SK-N-SH (cell line): ENCODE results near the gene KRTAP12-1. TPM values are rescaled to one million over a fixed set of nuclear protein-coding genes. Genes with fewer than 3 reads are reported as not detected.

Source experiments
- CTCF ChIA-PET: fragments of 300-600, 350-600 bp; formaldehyde crosslinking; extraction: SDS; loops from one replicate; lab custom pipeline; 2021; lab: Yijun Ruan, JAX
- POLR2A ChIA-PET: fragments of 350-600 bp; sonication (Branson Sonifier 250); formaldehyde crosslinking; extraction: SDS; loops from one replicate; lab custom pipeline; 2020; ENCODE audit warnings: antibody characterized with exemption, inconsistent platforms; lab: Yijun Ruan, JAX
- DNase-seq: peaks from one replicate; pipeline ENCODE4 v3.0.0; 2012
- H2AFZ ChIP-seq: fragments of 200-600 bp; sonication (generic); 2 replicates; pipeline ENCODE4 v1.8.1; 2016; ENCODE audit warnings: antibody characterized with exemption, mild to moderate bottlenecking, low read depth
- H3F3A ChIP-seq: fragments of 200-600 bp; sonication (generic); replicated peaks from 2 replicates; pipeline ENCODE3; 2016; ENCODE audit warnings: antibody characterized with exemption, mild to moderate bottlenecking; ENCODE audit not compliant: insufficient read depth
- H3K27ac ChIP-seq, 2 experiments: fragments of 200-500 bp in 1 of 2; fragments of 200-600 bp in 1 of 2; sonication (Bioruptor generic) in 1 of 2; sonication (generic), shearing (Covaris generic) in 1 of 2; 2 replicates each; pipeline versions ENCODE4 v1.5.1 to v1.6.1; 2014 to 2016; ENCODE audit warnings: low read depth in 2 of 2, inconsistent platforms in 1 of 2, low read length in 1 of 2, mild to moderate bottlenecking in 1 of 2, mixed read lengths in 1 of 2
- H3K27me3 ChIP-seq: fragments of 200-600 bp; sonication (generic), shearing (Covaris generic); 2 replicates; pipeline ENCODE4 v1.6.1; 2016; ENCODE audit warnings: mixed run types; ENCODE audit not compliant: insufficient read depth
- H3K36me3 ChIP-seq, 2 experiments: fragments of 200-500 bp in 1 of 2; fragments of 200-600 bp in 1 of 2; sonication (Bioruptor generic) in 1 of 2; sonication (generic) in 1 of 2; replicated peaks in 1 of 2; 2 replicates each; pipeline versions ENCODE3 to v1.5.1; 2014 to 2016; ENCODE audit warnings: low read length in 1 of 2, mild to moderate bottlenecking in 1 of 2; ENCODE audit not compliant: insufficient read depth in 2 of 2, control insufficient read depth in 1 of 2
- H3K4me1 ChIP-seq, 2 experiments: fragments of 200-500 bp in 1 of 2; fragments of 200-600 bp in 1 of 2; sonication (Bioruptor generic) in 1 of 2; sonication (generic), shearing (Covaris generic) in 1 of 2; 2 replicates each; pipeline versions ENCODE4 v1.5.1 to v1.6.1; 2014 to 2016; ENCODE audit warnings: low read depth in 1 of 2, low read length in 1 of 2, mixed run types in 1 of 2; ENCODE audit not compliant: insufficient read depth in 2 of 2, control insufficient read depth in 1 of 2
- H3K4me2 ChIP-seq: fragments of 200-600 bp; sonication (generic), shearing (Covaris generic); 2 replicates; pipeline ENCODE4 v1.6.1; 2017; ENCODE audit warnings: mixed run types
- H3K4me3 ChIP-seq, 2 experiments: fragments of 200-500 bp in 1 of 2; fragments of 200-600 bp in 1 of 2; sonication (Bioruptor generic) in 1 of 2; sonication (generic), shearing (Covaris generic) in 1 of 2; 2 replicates each; pipeline versions ENCODE4 v1.5.1 to v1.8.1; 2014 to 2016; ENCODE audit warnings: low read depth in 2 of 2, inconsistent platforms in 1 of 2, low read length in 1 of 2, mild to moderate bottlenecking in 1 of 2, mixed read lengths in 1 of 2, moderate library complexity in 1 of 2
- H3K79me2 ChIP-seq: fragments of 200-600 bp; sonication (generic); 2 replicates; pipeline ENCODE4 v1.8.1; 2017; ENCODE audit warnings: mild to moderate bottlenecking; ENCODE audit not compliant: insufficient read depth
- H3K9ac ChIP-seq: fragments of 200-600 bp; sonication (generic); 2 replicates; pipeline ENCODE4 v1.6.1; 2017; ENCODE audit warnings: mixed run types
- H3K9me2 ChIP-seq: fragments of 200-600 bp; sonication (generic); 2 replicates; pipeline ENCODE4 v1.6.1; 2017; ENCODE audit warnings: mixed run types
- H3K9me3 ChIP-seq: fragments of 200-600 bp; sonication (generic); 2 replicates; pipeline ENCODE4 v1.6.1; 2017; ENCODE audit warnings: mixed run types, mild to moderate bottlenecking, moderate library complexity
- H4K20me1 ChIP-seq: fragments of 200-600 bp; sonication (generic); 2 replicates; pipeline ENCODE4 v1.6.1; 2017; ENCODE audit warnings: mild to moderate bottlenecking, mixed run types; ENCODE audit not compliant: insufficient read depth
- CTCF ChIP-seq: fragments of 200-600 bp; sonication (generic); IDR thresholded peaks from 2 replicates; pipeline ENCODE4 v1.6.1; 2017; ENCODE audit warnings: antibody characterized with exemption, mild to moderate bottlenecking, moderate library complexity
- ELF1 ChIP-seq: IDR thresholded peaks from 2 replicates; pipeline ENCODE4 v1.4.0; 2012
- FOSL2 ChIP-seq: IDR thresholded peaks from 2 replicates; pipeline ENCODE4 v1.4.0; 2012; ENCODE audit warnings: low read depth, mild to moderate bottlenecking, moderate library complexity, borderline replicate concordance
- FOXJ3 ChIP-seq: sonication (generic); formaldehyde crosslinking; IDR thresholded peaks from 2 replicates; pipeline ENCODE4 v1.5.1; 2020; ENCODE audit warnings: mild to moderate bottlenecking, missing genetic modification reagents
- IRF3 ChIP-seq: fragments of 150-350 bp; IDR thresholded peaks from 2 replicates; pipeline ENCODE4 v1.6.1; 2016; ENCODE audit warnings: mild to moderate bottlenecking, low read depth, low read length
- MAX ChIP-seq: IDR thresholded peaks from 2 replicates; pipeline ENCODE4 v1.4.0; 2012; ENCODE audit warnings: low read depth
- RCOR1 ChIP-seq: fragments of 150-350 bp; IDR thresholded peaks from 2 replicates; pipeline ENCODE4 v1.6.1; 2017; ENCODE audit warnings: antibody characterized with exemption, low read length
- REST ChIP-seq: IDR thresholded peaks from 2 replicates; pipeline ENCODE4 v1.6.1; 2012; ENCODE audit warnings: mild to moderate bottlenecking, low read depth, low read length, moderate library complexity
- RFX5 ChIP-seq: IDR thresholded peaks from 2 replicates; pipeline ENCODE4 v1.6.1; 2012; ENCODE audit warnings: mild to moderate bottlenecking, improper control_type of control experiment, low read length
- SMC3 ChIP-seq: IDR thresholded peaks from 2 replicates; pipeline ENCODE4 v1.6.1; 2012; ENCODE audit warnings: low read depth, low read length, improper control_type of control experiment
- TCF12 ChIP-seq: IDR thresholded peaks from 2 replicates; pipeline ENCODE4 v1.4.0; 2012
- WGBS: methylation state at CpG from one replicate; pipeline ENCODE4 v1.1.6; 2017; ENCODE audit warnings: low lambda C conversion rate; 5-methylcytosine and 5-hydroxymethylcytosine counted together
- polyA plus RNA-seq, 3 experiments: library from polyadenylated mRNA; depleted of rRNA; stranded (reverse); fragments of >200 nt; gene quantifications; 2 replicates each; pipeline ENCODE4 v1.2.3, GENCODE V29; 2012

The KRTAP12-1 gene
- polyA plus RNA-seq, 1 of the 3 experiments (the other 2 are of a cell fraction) = not detected

- Histone ChIP-seq H3K4me1 (no peaks in the 10 kb centered on the region; a peak in 1 of 4 replicates), H3K4me2 (no peak overlapping the region), H3K36me3 (no peaks in the 10 kb centered on the region), H3F3A (no peaks in the 10 kb centered on the region), H3K27me3 (peaks cover 81% of the 10 kb centered on the region), H3K9me2 (no peaks in the 10 kb centered on the region), H3K9me3 (no peaks in the 10 kb centered on the region), H3K79me2 (no peaks in the 10 kb centered on the region), H3K27ac (no peak overlapping the region), H2AFZ (no peak overlapping the region), H4K20me1 (no peaks in the 10 kb centered on the region), H3K4me3 (no peak overlapping the region), H3K9ac (no peak overlapping the region)
- TF ChIP-seq FOXJ3 (CRISPR knock-in tag) = no peak
- TF ChIP-seq SMC3 = no peak
- TF ChIP-seq CTCF = no peak
- TF ChIP-seq RCOR1 = no peak
- TF ChIP-seq RFX5 = no peak
- no peak for TF ChIP-seq REST
- TF ChIP-seq TCF12 = no peak
- no peak for TF ChIP-seq MAX
- no peak for TF ChIP-seq FOSL2
- WGBS = 4% methylated on average over 8 of the region's 12 CpGs
- ChIA-PET CTCF (interaction anchor here (1.1 to 1.9 kb wide), 2 partner anchors 91 to 98 kb away, joined by 3 to 7 read pairs; no protein-coding TSS in a partner anchor), POLR2A (no interaction called here)
- DNase-seq = peak; percentile 20
Measured at GRCh38 chr21:44701541-44701940, 19.6 kb upstream of the KRTAP12-1 start.

GRCh38 chr21:44701023-44701400 lies 19.0 kb upstream of the KRTAP12-1 start:
- Histone ChIP-seq H3F3A (no peaks in the 10 kb centered on the region), H3K9me2 (no peaks in the 10 kb centered on the region), H3K36me3 (no peaks in the 10 kb centered on the region), H3K79me2 (no peaks in the 10 kb centered on the region), H2AFZ (no peak overlapping the region), H3K27ac (no peak overlapping the region), H3K4me1 (no peaks in the 10 kb centered on the region; a peak in 1 of 4 replicates), H3K4me3 (no peak overlapping the region)
- CTCF ChIA-PET = interaction anchor here (1.1 to 1.9 kb wide), 2 partner anchors 92 to 99 kb away, joined by 3 to 7 read pairs; no protein-coding TSS in a partner anchor
- POLR2A ChIA-PET = no interaction called here
- 12% methylated on average over 14 of the region's 14 CpGs for whole genome bisulfite sequencing
- peak; percentile 11 for DNase-seq
- TF ChIP-seq IRF3 (no peak), MAX (no peak), ELF1 (no peak)
- TF ChIP-seq, all 33 proteins: peak for 0
- no peak overlapping the region for H3K9ac ChIP-seq
- peaks cover 81% of the 10 kb centered on the region for H3K27me3 ChIP-seq
- no peak overlapping the region for H3K4me2 ChIP-seq
- no peaks in the 10 kb centered on the region for H3K9me3 ChIP-seq
- H4K20me1 ChIP-seq = no peaks in the 10 kb centered on the region
